SK-N-SH treated with all-trans-retinoic acid at 6 μM for 48 hours (cell line): Measurements from ENCODE around the gene SNPH.

ENCODE experiments used
- ARNTL ChIP-seq: fragments of 450-650 bp; formaldehyde crosslinking; IDR thresholded peaks from 2 replicates; pipeline ENCODE4 v1.5.0; 2020; ENCODE audit warnings: low read depth, mild to moderate bottlenecking, moderate library complexity, borderline replicate concordance
- CREB5 ChIP-seq: fragments of 250-450 bp; sonication (Bioruptor Pico); IDR thresholded peaks from 2 replicates; pipeline ENCODE4 v1.5.1; 2020; ENCODE audit warnings: low read depth, mild to moderate bottlenecking, moderate library complexity
- ESRRG ChIP-seq: fragments of 250-450 bp; sonication (Bioruptor Pico); IDR thresholded peaks from 2 replicates; pipeline ENCODE4 v1.6.1; 2021; ENCODE audit warnings: mild to moderate bottlenecking
- GLIS3 ChIP-seq: fragments of 250-450 bp; sonication (Bioruptor Pico); IDR thresholded peaks from 2 replicates; pipeline ENCODE4 v1.5.0; 2020; ENCODE audit warnings: mild to moderate bottlenecking, moderate library complexity
- OSR1 ChIP-seq: fragments of 250-450 bp; sonication (Bioruptor Pico); IDR thresholded peaks from 2 replicates; pipeline ENCODE4 v1.8.0; 2022; ENCODE audit warnings: moderate library complexity, mild to moderate bottlenecking, inconsistent platforms
- PATZ1 ChIP-seq: fragments of 250-450 bp; sonication (Bioruptor Pico); IDR thresholded peaks from 2 replicates; pipeline ENCODE4 v1.8.0; 2020; ENCODE audit warnings: mild to moderate bottlenecking, moderate library complexity, borderline replicate concordance
- POU6F1 ChIP-seq: fragments of 250-450 bp; sonication (Bioruptor Pico); IDR thresholded peaks from 2 replicates; pipeline ENCODE4 v1.8.0; 2021; ENCODE audit warnings: low read depth, mild to moderate bottlenecking, moderate library complexity, borderline replicate concordance
- RARB ChIP-seq: fragments of 250-450 bp; sonication (Bioruptor Pico); IDR thresholded peaks from 2 replicates; pipeline ENCODE4 v1.8.0; 2021; ENCODE audit warnings: mild to moderate bottlenecking, moderate library complexity
- SNAI2 ChIP-seq: fragments of 250-450 bp; sonication (Bioruptor Pico); IDR thresholded peaks from 2 replicates; pipeline ENCODE4 v1.5.0; 2020; ENCODE audit warnings: mild to moderate bottlenecking, moderate library complexity
- TOX ChIP-seq: fragments of 250-450 bp; sonication (Bioruptor Pico); IDR thresholded peaks from 2 replicates; pipeline ENCODE4 v1.8.0; 2021; ENCODE audit warnings: mild to moderate bottlenecking, moderate library complexity, borderline replicate concordance
- ZFP3 ChIP-seq: fragments of 250-450 bp; sonication (Bioruptor Pico); IDR thresholded peaks from 2 replicates; pipeline ENCODE4 v1.5.0; 2020; ENCODE audit warnings: mild to moderate bottlenecking, moderate library complexity

- no peak for TF ChIP-seq TOX (CRISPR knock-in tag)
- no peak for TF ChIP-seq PATZ1 (CRISPR knock-in tag)
- TF ChIP-seq RARB (CRISPR knock-in tag) = no peak
- no peak for TF ChIP-seq CREB5 (CRISPR knock-in tag)
- no peak for TF ChIP-seq OSR1 (CRISPR knock-in tag)
- TF ChIP-seq ESRRG (CRISPR knock-in tag) = no peak
- TF ChIP-seq ARNTL (CRISPR knock-in tag) = no peak
- TF ChIP-seq SNAI2 (CRISPR knock-in tag) = no peak
- no peak for TF ChIP-seq ZFP3 (CRISPR knock-in tag)
- no peak for TF ChIP-seq POU6F1 (CRISPR knock-in tag)
- no peak for TF ChIP-seq GLIS3 (CRISPR knock-in tag)
Observed at GRCh38 chr20:1331101-1331500, 65.0 kb downstream of the SNPH start.
